Gastroesophageal sphincter (tissue), 2 donors: ENCODE measurements around the gene MAB21L4.

ENCODE experiments used
- EP300 ChIP-seq: sonication (generic); formaldehyde crosslinking; IDR thresholded peaks from one replicate; pipeline ENCODE4 v1.6.1; 2017; ENCODE audit warnings: antibody characterized with exemption, mild to moderate bottlenecking
- POLR2A ChIP-seq, 2 donors: fragments of 450-650 bp; IDR thresholded peaks; one replicate each; pipeline ENCODE4 v1.6.1; 2017; ENCODE audit warnings: antibody characterized with exemption in 2 of 2, mild to moderate bottlenecking in 2 of 2, moderate library complexity in 1 of 2

DNA sequence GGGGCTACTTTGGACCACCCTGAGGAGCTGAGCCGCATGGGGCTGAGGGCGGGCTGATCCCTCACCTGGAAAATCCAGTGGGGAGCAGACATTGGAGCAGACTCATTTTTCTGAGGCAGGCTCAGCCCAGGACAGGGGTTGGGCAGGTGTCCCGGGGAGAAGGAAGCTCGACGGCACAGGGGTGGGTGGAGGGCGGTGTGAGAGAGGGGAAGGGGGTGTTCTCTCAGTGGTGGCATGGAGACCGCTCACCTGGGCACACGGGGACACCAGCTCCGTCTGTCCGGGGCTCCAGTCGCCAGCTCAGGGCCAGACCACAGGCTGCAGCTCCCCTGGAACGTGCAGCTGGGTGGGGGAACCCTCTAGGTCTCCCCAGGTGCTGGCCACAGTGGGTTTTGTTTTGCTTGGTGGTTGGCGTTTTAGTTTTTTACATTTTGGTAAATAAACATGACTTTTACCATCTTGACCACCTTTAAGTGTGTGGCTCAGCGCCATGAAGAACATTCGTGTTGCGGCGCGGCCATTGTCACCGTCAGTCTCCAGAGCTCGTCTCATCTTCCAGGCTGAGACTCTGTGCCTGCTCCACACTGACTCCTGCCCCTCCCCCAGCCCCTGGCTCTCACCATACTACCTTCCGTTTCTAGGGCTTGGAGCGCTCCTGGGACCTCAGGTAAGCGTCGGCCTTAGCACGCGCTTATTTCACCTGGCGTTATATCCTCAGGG lies 4.3 kb upstream of the MAB21L4 start:
- TF ChIP-seq EP300, result no peak
- no peak for TF ChIP-seq POLR2A (IDR thresholded peaks at IDR 0.05)
